HG02642 (cell line): ENCODE results near the gene IDUA.

Source experiments
- ATAC-seq: cut with Tn5 transposase; IDR thresholded peaks from one replicate; pipeline ENCODE4 v1.9.1; 2021; ENCODE audit warnings: mild to moderate bottlenecking; ENCODE audit not compliant: unreplicated experiment, poor library complexity

The IDUA gene

GRCh38 chr4:985123-985830 lies 1.6 kb upstream of the IDUA start:
- no peak for ATAC-seq

GRCh38 chr4:986428-986878 lies 391 bp upstream of the IDUA start:
- no peak for ATAC-seq

- no peak for ATAC-seq
These were observed 1.0 kb downstream of the IDUA start for GRCh38 chr4:987624-988513.

- no peak for ATAC-seq
These were observed 2.2 kb downstream of the IDUA start for GRCh38 chr4:988726-989721.

GRCh38 chr4:989722-990471 lies 3.1 kb downstream of the IDUA start:
- no peak for ATAC-seq

GRCh38 chr4:990746-991367 lies 4.0 kb downstream of the IDUA start:
- no peak for ATAC-seq

- no peak for ATAC-seq
These were observed 4.8 kb downstream of the IDUA start for GRCh38 chr4:991451-992296.

GRCh38 chr4:992297-993110 lies 5.7 kb downstream of the IDUA start:
- no peak for ATAC-seq

- no peak for ATAC-seq
These were observed 6.5 kb downstream of the IDUA start, which contains the start of gene SLC26A1 for GRCh38 chr4:993111-994029. Gene SLC26A1 (minus strand): TSS chr4:993404. CDS start chr4:991703, 1,701 bp downstream.

- ATAC-seq, result no peak
These were observed 8.6 kb downstream of the IDUA start for GRCh38 chr4:995311-996026.

- ATAC-seq, result no peak
These were observed 9.5 kb downstream of the IDUA start for GRCh38 chr4:996030-996996.

GRCh38 chr4:996997-997374 lies 10.1 kb downstream of the IDUA start:
- ATAC-seq, result no peak

- ATAC-seq, result no peak
These were observed 10.7 kb downstream of the IDUA start for GRCh38 chr4:997375-998071.

- ATAC-seq, result no peak
These were observed 11.3 kb downstream of the IDUA start for GRCh38 chr4:998096-998691.
